ENCODE results near the gene ADNP.
"Not testable (repeated sequence)": the region's sequence is repeated elsewhere in the genome, so short reads cannot be mapped to it uniquely, and the experiment has no call there.

Gene ADNP

GRCh38 chr20:50900261-50900660 lies 31.0 kb downstream of the ADNP start:
- DNase-seq = no peak

GRCh38 chr20:50898475-50898874 lies 32.8 kb downstream of the ADNP start:
- no peak for DNase-seq

- DNase-seq = no peak
Measured at GRCh38 chr20:50895111-50895830, 36.0 kb downstream of the ADNP start.

- DNase-seq = no peak
Measured at GRCh38 chr20:50893620-50894019, 37.6 kb downstream of the ADNP start.

- DNase-seq = no peak
Measured at GRCh38 chr20:50892394-50892793, 38.8 kb downstream of the ADNP start.

GRCh38 chr20:50891138-50891537 lies 40.1 kb downstream of the ADNP start:
- no peak for DNase-seq

GRCh38 chr20:50887576-50887975 lies 43.7 kb downstream of the ADNP start:
- no peak for DNase-seq

- DNase-seq = no peak
Measured at GRCh38 chr20:50886184-50886790, 45.0 kb downstream of the ADNP start.

- no peak for DNase-seq
Measured at GRCh38 chr20:50885781-50886180, 45.5 kb downstream of the ADNP start.

- no peak for DNase-seq
Measured at GRCh38 chr20:50885068-50885467, 46.2 kb downstream of the ADNP start.

GRCh38 chr20:50883856-50884255 lies 47.4 kb downstream of the ADNP start:
- no peak for DNase-seq

GRCh38 chr20:50881759-50882424 lies 49.3 kb downstream of the ADNP start:
- DNase-seq = not testable (repeated sequence)

- no peak for DNase-seq
Measured at GRCh38 chr20:50879649-50880550, 51.3 kb downstream of the ADNP start.

- DNase-seq = no peak
Measured at GRCh38 chr20:50877232-50877743, 53.9 kb downstream of the ADNP start.

GRCh38 chr20:50876816-50877215 lies 54.4 kb downstream of the ADNP start:
- DNase-seq = no peak

GRCh38 chr20:50876063-50876685 lies 55.1 kb downstream of the ADNP start:
- no peak for DNase-seq

GRCh38 chr20:50874758-50875665 lies 56.2 kb downstream of the ADNP start:
- no peak for DNase-seq

GRCh38 chr20:50874111-50874757 lies 57.0 kb downstream of the ADNP start:
- no peak for DNase-seq

GRCh38 chr20:50873585-50873984 lies 57.7 kb downstream of the ADNP start:
- DNase-seq = no peak

GRCh38 chr20:50872560-50873425 lies 58.4 kb downstream of the ADNP start:
- DNase-seq = no peak
